22Rv1 (cell line): ENCODE measurements around the gene PLCXD1.

Experiments
- CTCF ChIP-seq: fragments of 450-650 bp; IDR thresholded peaks from 2 replicates; pipeline ENCODE4 v1.5.1; 2017; ENCODE audit warnings: mild to moderate bottlenecking
- ZFX ChIP-seq: fragments of 450-650 bp; IDR thresholded peaks from 2 replicates; pipeline ENCODE4 v1.6.1; 2017; ENCODE audit warnings: antibody characterized with exemption, borderline replicate concordance

DNA sequence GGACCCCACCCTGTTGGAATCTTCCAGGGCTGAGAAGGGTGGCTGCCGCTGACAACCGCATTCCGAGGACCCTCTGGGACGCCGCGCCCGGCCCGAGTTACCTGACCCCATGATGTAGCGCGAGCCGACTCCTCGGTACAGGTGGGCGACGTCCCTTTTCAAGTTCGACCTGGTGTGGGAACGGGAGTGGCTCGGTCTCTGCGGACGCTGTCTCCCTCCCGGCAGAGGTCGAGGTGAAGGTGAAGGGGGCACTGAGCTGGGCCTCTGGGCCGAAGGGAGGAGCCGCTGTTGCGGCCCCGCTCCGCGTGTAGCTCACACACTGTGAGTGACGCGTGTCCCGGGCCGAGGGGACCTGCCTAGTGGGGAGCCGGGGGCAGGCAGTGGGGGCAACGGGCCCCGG lies 32.9 kb downstream of the PLCXD1 start:
- no peak for TF ChIP-seq CTCF
- TF ChIP-seq ZFX: no peak
